PC-3 (cell line): Measurements from ENCODE around the gene SLC6A11. TPM values are rescaled to one million over a fixed set of nuclear protein-coding genes. Genes with fewer than 3 reads are reported as not detected.

Experiments
- ATAC-seq: fragments of 200-7000 bp; cut with Tn5 transposase; 2 replicates; pipeline ENCODE4 v1.9.1; 2020; ENCODE audit warnings: mild to moderate bottlenecking, moderate library complexity
- BruUV-seq: library from RNA; stranded (reverse); fragments of 400-500 nt; replicated peaks from 2 replicates; lab custom pipeline; 2021; lab: Mats Ljungman, UMichigan
- CTCF ChIA-PET: fragments of 300-600 bp; sonication (Branson Sonifier 250); formaldehyde crosslinking; loops from one replicate; lab custom pipeline; 2022; ENCODE audit warnings: antibody characterized with exemption; lab: Charles Lee
- POLR2A ChIA-PET: fragments of 300-600 bp; sonication (Branson Sonifier 250); formaldehyde crosslinking; loops from one replicate; lab custom pipeline; 2022; ENCODE audit warnings: antibody characterized with exemption; ENCODE audit not compliant: unreplicated experiment; lab: Charles Lee
- DNase-seq: peaks from one replicate; pipeline ENCODE4 v3.0.0-alpha.2; 2015
- H2AFZ ChIP-seq: fragments of 300-600 bp; sonication (generic); 2 replicates; pipeline ENCODE4 v1.6.0; 2016; ENCODE audit warnings: antibody characterized with exemption, low read length
- H3F3A ChIP-seq: fragments of 300-600 bp; sonication (generic); one replicate; pipeline ENCODE4 v1.6.0; 2017; ENCODE audit warnings: antibody characterized with exemption, low read length, control low read depth, mild to moderate bottlenecking; ENCODE audit not compliant: unreplicated experiment
- H3K27ac ChIP-seq: fragments of 300-600 bp; sonication (generic); 2 replicates; pipeline ENCODE4 v1.5.1; 2016; ENCODE audit warnings: mild to moderate bottlenecking, low read length
- H3K27me3 ChIP-seq: fragments of 300-600 bp; sonication (generic); 2 replicates; pipeline ENCODE4 v1.6.1; 2016; ENCODE audit warnings: low read length, mixed read lengths
- H3K36me3 ChIP-seq: fragments of 300-600 bp; sonication (generic); 2 replicates; pipeline ENCODE4 v1.6.1; 2016; ENCODE audit warnings: low read depth, mixed run types, low read length, mixed read lengths
- H3K4me1 ChIP-seq: fragments of 300-600 bp; sonication (generic); 2 replicates; pipeline ENCODE4 v1.5.1; 2016; ENCODE audit warnings: low read length; ENCODE audit not compliant: insufficient read depth
- H3K4me2 ChIP-seq: fragments of 300-600 bp; sonication (generic); 2 replicates; pipeline ENCODE4 v1.6.0; 2016; ENCODE audit warnings: low read length
- H3K4me3 ChIP-seq: fragments of 300-600 bp; sonication (generic); 2 replicates; pipeline ENCODE4 v1.5.1; 2016; ENCODE audit warnings: mild to moderate bottlenecking, low read length, mixed read lengths
- H3K79me2 ChIP-seq: fragments of 300-600 bp; sonication (generic); 2 replicates; pipeline ENCODE4 v1.6.1; 2017; ENCODE audit warnings: low read length, mixed read lengths
- H3K9ac ChIP-seq: fragments of 300-600 bp; sonication (generic); 2 replicates; pipeline ENCODE4 v1.6.0; 2016; ENCODE audit warnings: mild to moderate bottlenecking, low read length
- H3K9me2 ChIP-seq: fragments of 300-600 bp; sonication (generic); replicated peaks from 2 replicates; pipeline ENCODE4 v1.6.1; 2016; ENCODE audit warnings: mixed run types, low read length, mixed read lengths
- H3K9me3 ChIP-seq: fragments of 300-600 bp; sonication (generic); 2 replicates; pipeline ENCODE4 v1.6.1; 2016; ENCODE audit warnings: low read length, mixed read lengths
- H4K20me1 ChIP-seq: fragments of 300-600 bp; sonication (generic); 2 replicates; pipeline ENCODE4 v1.6.1; 2016; ENCODE audit warnings: low read length, mixed read lengths
- CTCF ChIP-seq: fragments of 300-600 bp; sonication (generic); conservative IDR thresholded peaks from 2 replicates; pipeline ENCODE4 v1.5.1; 2017; ENCODE audit warnings: antibody characterized with exemption, low read depth, mild to moderate bottlenecking, low read length
- EZH2 ChIP-seq: fragments of 300-600 bp; sonication (generic); IDR thresholded peaks from one replicate; pipeline ENCODE4 v1.6.1; 2017; ENCODE audit warnings: antibody characterized with exemption, mild to moderate bottlenecking, low read length; ENCODE audit not compliant: unreplicated experiment
- EZH2phosphoT487 ChIP-seq: fragments of 300-600 bp; sonication (generic); IDR thresholded peaks from 2 replicates; pipeline ENCODE4 v1.6.1; 2018; ENCODE audit warnings: mild to moderate bottlenecking, antibody characterized with exemption, low read length, borderline replicate concordance
- intact Hi-C: fragments of 100-400 bp; cut with micrococcal nuclease; formaldehyde crosslinking; loops from 2 replicates; pipeline ENCODE4 v1.9.0; 2023
- total RNA-seq: library from RNA; depleted of rRNA; stranded (reverse); fragments of >200 nt; gene quantifications from 2 replicates; pipeline ENCODE4 v1.2.3, GENCODE V29; 2014

Gene SLC6A11
- total RNA-seq, 1 experiment from 2014 or later: 34.0 TPM

DNA sequence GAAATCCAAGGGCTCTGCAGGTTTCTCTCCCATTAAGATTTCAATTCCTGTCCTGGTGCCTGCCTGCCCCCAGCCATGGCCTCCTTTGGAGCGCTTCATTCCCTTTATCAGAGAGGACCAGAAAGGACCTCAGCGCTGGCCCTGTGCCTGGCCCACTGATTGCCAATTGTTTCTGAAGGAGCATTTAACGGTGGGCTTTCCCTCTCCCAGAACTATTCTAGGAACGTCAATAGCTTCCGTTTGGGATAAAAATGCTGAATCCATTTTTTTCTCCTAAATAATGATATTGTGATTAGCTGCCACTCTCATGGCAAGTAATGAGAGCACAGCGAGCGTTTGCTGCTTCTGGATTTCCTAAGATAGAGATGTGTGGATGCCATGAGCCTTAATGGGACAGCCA lies 164.3 kb downstream of the SLC6A11 start:
- DNase-seq (no peak), ATAC-seq (no peak)
- Histone ChIP-seq H2AFZ (no peak overlapping the region), H3K9me3 (no peaks in the 10 kb centered on the region), H3F3A (no peaks in the 10 kb centered on the region), H3K36me3 (no peaks in the 10 kb centered on the region), H3K27me3 (peaks cover 20% of the 10 kb centered on the region; the same call in 1 of the 2 replicates), H3K9me2 (no peaks in the 10 kb centered on the region), H3K79me2 (no peaks in the 10 kb centered on the region), H4K20me1 (no peaks in the 10 kb centered on the region), H3K27ac (no peak overlapping the region), H3K4me1 (peaks cover 16% of the 10 kb centered on the region), H3K4me2 (no peak overlapping the region), H3K9ac (no peak overlapping the region), H3K4me3 (no peak overlapping the region)
- intact Hi-C loops: no loop called here
- no peak for TF ChIP-seq EZH2
- TF ChIP-seq CTCF: no peak
- no peak for TF ChIP-seq EZH2phosphoT487
- ChIA-PET POLR2A (no interaction called here), CTCF (no interaction called here)
- BruUV-seq: no TSS peak

- peaks cover 28% of the 10 kb centered on the region for H3K27me3 ChIP-seq
- no peaks in the 10 kb centered on the region for H4K20me1 ChIP-seq
- H3K9me3 ChIP-seq: no peaks in the 10 kb centered on the region
- intact Hi-C loops: no loop called here
- DNase-seq (no peak), ATAC-seq (no peak)
- H3K36me3 ChIP-seq: no peaks in the 10 kb centered on the region
- H2AFZ ChIP-seq: no peak overlapping the region
- H3K27ac ChIP-seq: no peak overlapping the region
- no peaks in the 10 kb centered on the region for H3K79me2 ChIP-seq
- POLR2A ChIA-PET: no interaction called here
- CTCF ChIA-PET: no interaction called here
- TF ChIP-seq EZH2phosphoT487 (no peak), EZH2 (no peak), CTCF (no peak)
- no peaks in the 10 kb centered on the region for H3K9me2 ChIP-seq
- H3K9ac ChIP-seq: no peak overlapping the region
- no TSS peak for BruUV-seq
- no peak overlapping the region for H3K4me2 ChIP-seq
- no peak overlapping the region for H3K4me3 ChIP-seq
- no peaks in the 10 kb centered on the region for H3F3A ChIP-seq
- peaks cover 16% of the 10 kb centered on the region for H3K4me1 ChIP-seq
Measured at GRCh38 chr3:10981031-10981430, 165.0 kb downstream of the SLC6A11 start.

- Histone ChIP-seq H3K36me3 (no peaks in the 10 kb centered on the region), H4K20me1 (no peaks in the 10 kb centered on the region), H3K4me3 (no peak overlapping the region), H3K9me2 (no peaks in the 10 kb centered on the region), H3K79me2 (no peaks in the 10 kb centered on the region), H3K27ac (no peak overlapping the region), H3K27me3 (peaks cover 36% of the 10 kb centered on the region), H3K9me3 (no peaks in the 10 kb centered on the region), H2AFZ (no peak overlapping the region), H3K4me1 (peaks cover 16% of the 10 kb centered on the region), H3K9ac (no peak overlapping the region), H3K4me2 (no peak overlapping the region), H3F3A (no peaks in the 10 kb centered on the region)
- ATAC-seq (no peak), DNase-seq (peak; percentile 47)
- intact Hi-C loops: no loop called here
- ChIA-PET CTCF (interaction anchor here (1.0 kb wide), 1 partner anchor 11 kb away, joined by 3 read pairs; no protein-coding TSS in a partner anchor), POLR2A (interaction anchor here (0.6 kb wide), 1 partner anchor 95 kb away, joined by 4 read pairs; no protein-coding TSS in a partner anchor)
- TF ChIP-seq CTCF (no peak), EZH2 (no peak), EZH2phosphoT487 (no peak)
- BruUV-seq: no TSS peak
Measured at GRCh38 chr3:10981961-10982360, 165.9 kb downstream of the SLC6A11 start.
